SU-DHL-6 (cell line): ENCODE data around the gene NSRP1.

ENCODE experiments used
- H2AFZ ChIP-seq: fragments of 200-600 bp; sonication (generic); 2 replicates; pipeline ENCODE4 v1.6.1; 2014; ENCODE audit warnings: low read depth, mild to moderate bottlenecking, moderate library complexity, mixed read lengths, antibody characterized with exemption, low read length; ENCODE audit not compliant: severe bottlenecking
- H3F3A ChIP-seq: fragments of 200-600 bp; shearing (Covaris generic); 2 replicates; pipeline ENCODE4 v1.6.0; 2016; ENCODE audit warnings: antibody characterized with exemption, mild to moderate bottlenecking; ENCODE audit not compliant: insufficient read depth
- H3K27ac ChIP-seq: fragments of 200-600 bp; sonication (generic); 2 replicates; pipeline ENCODE4 v1.5.1; 2016; ENCODE audit warnings: low read depth, mild to moderate bottlenecking, low read length, moderate library complexity, mixed read lengths
- H3K27me3 ChIP-seq: fragments of 200-600 bp; sonication (generic), shearing (Covaris generic); 2 replicates; pipeline ENCODE4 v1.6.0; 2014; ENCODE audit warnings: mild to moderate bottlenecking, low read length
- H3K36me3 ChIP-seq: fragments of 200-600 bp; sonication (generic); 2 replicates; pipeline ENCODE4 v1.6.1; 2014; ENCODE audit warnings: mild to moderate bottlenecking, low read length, mixed read lengths
- H3K4me2 ChIP-seq: fragments of 300-600, 200-600 bp; shearing (Covaris generic), sonication (generic); 2 replicates; pipeline ENCODE4 v1.6.0; 2014; ENCODE audit warnings: low read length, low read depth, mild to moderate bottlenecking; ENCODE audit not compliant: poor library complexity, severe bottlenecking
- H3K4me3 ChIP-seq: fragments of 200-600 bp; sonication (generic); 2 replicates; pipeline ENCODE4 v1.5.1; 2014; ENCODE audit warnings: antibody characterized with exemption, low read length, mild to moderate bottlenecking, mixed read lengths; ENCODE audit not compliant: insufficient read depth, poor library complexity, severe bottlenecking
- H3K79me2 ChIP-seq: fragments of 200-600 bp; sonication (generic); 2 replicates; pipeline ENCODE4 v1.6.1; 2014; ENCODE audit warnings: mild to moderate bottlenecking, low read length, moderate library complexity; ENCODE audit not compliant: insufficient read depth
- H3K9ac ChIP-seq: fragments of 200-600 bp; sonication (generic); 2 replicates; pipeline ENCODE4 v1.7.0; 2014; ENCODE audit warnings: mild to moderate bottlenecking, low read length
- H3K9me2 ChIP-seq: fragments of 200-600 bp; sonication (generic); replicated peaks from 2 replicates; pipeline ENCODE4 v1.6.1; 2014; ENCODE audit warnings: low read length; ENCODE audit not compliant: insufficient read depth
- H3K9me3 ChIP-seq: fragments of 200-600 bp; sonication (generic); 2 replicates; pipeline ENCODE4 v1.6.1; 2014; ENCODE audit warnings: low read length, mixed read lengths; ENCODE audit not compliant: insufficient read depth
- H4K20me1 ChIP-seq: fragments of 200-600 bp; sonication (generic); 2 replicates; pipeline ENCODE4 v1.6.1; 2014; ENCODE audit warnings: low read depth, mild to moderate bottlenecking, antibody characterized with exemption, low read length, moderate library complexity, mixed read lengths
- EZH2phosphoT487 ChIP-seq: fragments of 200-600 bp; sonication (generic), shearing (Covaris generic); conservative IDR thresholded peaks from 2 replicates; pipeline ENCODE4 v1.6.1; 2018; ENCODE audit warnings: mild to moderate bottlenecking, antibody characterized with exemption, low read length, moderate library complexity, mixed read lengths
- TF ChIP-seq, protein P1 (sequence below): fragments of 200-600 bp; sonication (generic); IDR thresholded peaks from one replicate; pipeline ENCODE4 v1.5.1; 2017; ENCODE audit warnings: antibody characterized with exemption, mild to moderate bottlenecking, low read length, moderate library complexity; ENCODE audit not compliant: insufficient read depth, poor library complexity, severe bottlenecking

NSRP1 gene

GRCh38 chr17:30225112-30225511 lies 108.5 kb downstream of the NSRP1 start:
- no peaks in the 10 kb centered on the region for H3K9me2 ChIP-seq
- no peak overlapping the region for H3K4me3 ChIP-seq
- H3F3A ChIP-seq = no peaks in the 10 kb centered on the region
- no peaks in the 10 kb centered on the region for H4K20me1 ChIP-seq
- no peaks in the 10 kb centered on the region for H3K36me3 ChIP-seq
- no peaks in the 10 kb centered on the region for H3K79me2 ChIP-seq
- no peaks in the 10 kb centered on the region for H3K27me3 ChIP-seq
- no peak overlapping the region for H3K4me2 ChIP-seq
- TF ChIP-seq EZH2phosphoT487 = no peak
- TF ChIP-seq, protein P1, sequence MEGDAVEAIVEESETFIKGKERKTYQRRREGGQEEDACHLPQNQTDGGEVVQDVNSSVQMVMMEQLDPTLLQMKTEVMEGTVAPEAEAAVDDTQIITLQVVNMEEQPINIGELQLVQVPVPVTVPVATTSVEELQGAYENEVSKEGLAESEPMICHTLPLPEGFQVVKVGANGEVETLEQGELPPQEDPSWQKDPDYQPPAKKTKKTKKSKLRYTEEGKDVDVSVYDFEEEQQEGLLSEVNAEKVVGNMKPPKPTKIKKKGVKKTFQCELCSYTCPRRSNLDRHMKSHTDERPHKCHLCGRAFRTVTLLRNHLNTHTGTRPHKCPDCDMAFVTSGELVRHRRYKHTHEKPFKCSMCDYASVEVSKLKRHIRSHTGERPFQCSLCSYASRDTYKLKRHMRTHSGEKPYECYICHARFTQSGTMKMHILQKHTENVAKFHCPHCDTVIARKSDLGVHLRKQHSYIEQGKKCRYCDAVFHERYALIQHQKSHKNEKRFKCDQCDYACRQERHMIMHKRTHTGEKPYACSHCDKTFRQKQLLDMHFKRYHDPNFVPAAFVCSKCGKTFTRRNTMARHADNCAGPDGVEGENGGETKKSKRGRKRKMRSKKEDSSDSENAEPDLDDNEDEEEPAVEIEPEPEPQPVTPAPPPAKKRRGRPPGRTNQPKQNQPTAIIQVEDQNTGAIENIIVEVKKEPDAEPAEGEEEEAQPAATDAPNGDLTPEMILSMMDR = no peak
- H3K9me3 ChIP-seq = no peaks in the 10 kb centered on the region
- H3K9ac ChIP-seq = no peak overlapping the region
- H2AFZ ChIP-seq = no peak overlapping the region
- H3K27ac ChIP-seq = no peak overlapping the region

DNA sequence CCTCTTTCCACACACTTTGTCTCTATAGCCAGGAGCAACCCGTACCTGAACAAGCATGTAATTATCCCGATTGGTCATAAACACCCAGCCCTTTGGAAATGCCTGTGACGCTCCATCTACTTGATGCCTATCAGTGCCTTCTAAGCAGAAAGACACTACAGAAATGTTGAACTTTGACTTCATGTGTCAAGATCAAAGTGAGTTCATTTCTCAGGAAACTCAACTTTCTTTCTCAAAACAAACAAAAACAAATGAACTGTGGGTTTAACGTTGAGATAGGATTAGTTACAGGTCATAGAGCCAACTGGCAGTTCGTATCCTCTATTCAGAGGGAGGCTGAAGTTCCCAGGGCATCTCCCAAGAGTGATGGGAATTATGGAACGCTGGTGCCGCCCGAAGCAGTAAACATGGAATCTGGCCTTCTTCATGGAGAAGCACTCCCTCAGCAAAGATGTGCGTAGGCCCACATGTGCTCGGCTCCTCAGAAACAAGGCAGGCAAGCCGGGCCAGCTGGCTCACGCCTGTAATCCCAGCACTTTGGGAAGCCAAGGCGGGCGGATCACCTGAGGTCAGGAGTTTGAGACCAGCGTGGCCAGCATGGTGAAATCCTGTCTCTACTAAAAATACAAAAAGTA lies 109.4 kb downstream of the NSRP1 start:
- H3K9me3 ChIP-seq = no peaks in the 10 kb centered on the region
- no peaks in the 10 kb centered on the region for H4K20me1 ChIP-seq
- H3F3A ChIP-seq = no peaks in the 10 kb centered on the region
- H2AFZ ChIP-seq = no peak overlapping the region
- no peak overlapping the region for H3K27ac ChIP-seq
- H3K27me3 ChIP-seq = no peaks in the 10 kb centered on the region
- H3K4me2 ChIP-seq = no peak overlapping the region
- H3K9me2 ChIP-seq = no peaks in the 10 kb centered on the region
- no peak overlapping the region for H3K4me3 ChIP-seq
- TF ChIP-seq EZH2phosphoT487 = no peak
- TF ChIP-seq, protein P1 = no peak
- no peaks in the 10 kb centered on the region for H3K36me3 ChIP-seq
- H3K79me2 ChIP-seq = no peaks in the 10 kb centered on the region
- H3K9ac ChIP-seq = no peak overlapping the region

- no peak overlapping the region for H2AFZ ChIP-seq
- TF ChIP-seq EZH2phosphoT487 = no peak
- TF ChIP-seq, protein P1 = no peak
- no peaks in the 10 kb centered on the region for H4K20me1 ChIP-seq
- H3K9ac ChIP-seq = no peak overlapping the region
- H3K9me2 ChIP-seq = no peaks in the 10 kb centered on the region
- H3K4me3 ChIP-seq = no peak overlapping the region
- H3K36me3 ChIP-seq = no peaks in the 10 kb centered on the region
- no peak overlapping the region for H3K4me2 ChIP-seq
- H3K27me3 ChIP-seq = no peaks in the 10 kb centered on the region
- no peaks in the 10 kb centered on the region for H3K79me2 ChIP-seq
- no peak overlapping the region for H3K27ac ChIP-seq
- H3F3A ChIP-seq = no peaks in the 10 kb centered on the region
- no peaks in the 10 kb centered on the region for H3K9me3 ChIP-seq
These were observed 110.3 kb downstream of the NSRP1 start for GRCh38 chr17:30226878-30227277.
